GM23338 (cell line): ENCODE results near the gene MOB2. TPM values are rescaled to one million over a fixed set of nuclear protein-coding genes. Genes with fewer than 3 reads are reported as not detected.

Experiments
- ATAC-seq: fragments of 200-7000 bp; cut with Tn5 transposase; 3 replicates; pipeline ENCODE4 v1.9.1; 2020
- DNase-seq: peaks from one replicate; pipeline ENCODE4 v3.0.0-alpha.2; 2015; ENCODE audit warnings: low spot score
- H2AFZ ChIP-seq: fragments of 200-600 bp; sonication (generic); 2 replicates; pipeline ENCODE4 v1.8.0; 2016; ENCODE audit warnings: antibody characterized with exemption, mild to moderate bottlenecking, moderate library complexity
- H3F3A ChIP-seq: fragments of 200-600 bp; sonication (generic); replicated peaks from 2 replicates; pipeline ENCODE4 v1.8.0; 2017; ENCODE audit warnings: antibody characterized with exemption, mixed run types, low read depth
- H3K27ac ChIP-seq: fragments of 200-600 bp; sonication (generic); 2 replicates; pipeline ENCODE4 v1.6.1; 2016; ENCODE audit warnings: low read depth
- H3K27me3 ChIP-seq: fragments of 200-600 bp; sonication (generic); 2 replicates; pipeline ENCODE4 v1.8.0; 2016; ENCODE audit warnings: mild to moderate bottlenecking, mixed run types, moderate library complexity; ENCODE audit not compliant: insufficient read depth
- H3K36me3 ChIP-seq: fragments of 200-600 bp; sonication (generic); 2 replicates; pipeline ENCODE4 v1.8.0; 2016; ENCODE audit warnings: mild to moderate bottlenecking; ENCODE audit not compliant: insufficient read depth
- H3K4me1 ChIP-seq: fragments of 200-600 bp; sonication (generic); 2 replicates; pipeline ENCODE4 v1.8.0; 2016; ENCODE audit warnings: mild to moderate bottlenecking, moderate library complexity; ENCODE audit not compliant: insufficient read depth
- H3K4me2 ChIP-seq: fragments of 200-600 bp; sonication (generic); 2 replicates; pipeline ENCODE4 v1.7.1; 2017; ENCODE audit warnings: mixed run types
- H3K4me3 ChIP-seq: fragments of 200-600 bp; sonication (generic); 2 replicates; pipeline ENCODE4 v1.6.1; 2016; ENCODE audit warnings: mixed run types
- H3K79me2 ChIP-seq: fragments of 200-600 bp; sonication (generic); replicated peaks from 2 replicates; pipeline ENCODE4 v1.8.0; 2017; ENCODE audit warnings: mild to moderate bottlenecking; ENCODE audit not compliant: insufficient read depth
- H3K9me2 ChIP-seq: fragments of 200-600 bp; sonication (generic); 2 replicates; pipeline ENCODE4 v1.8.0; 2017; ENCODE audit not compliant: insufficient read depth
- H4K20me1 ChIP-seq: fragments of 200-600 bp; sonication (generic); replicated peaks from 2 replicates; pipeline ENCODE4 v1.8.0; 2017; ENCODE audit warnings: mild to moderate bottlenecking; ENCODE audit not compliant: insufficient read depth
- H3K27ac Mint-ChIP-seq: 2 replicates; pipeline ENCODE4 v1.8.0; 2020; ENCODE audit warnings: inconsistent platforms, mild to moderate bottlenecking, moderate library complexity, mixed read lengths
- H3K27me3 Mint-ChIP-seq: 3 replicates; pipeline ENCODE4 v1.8.0; 2022; ENCODE audit warnings: low read depth, mild to moderate bottlenecking, moderate library complexity, mixed read lengths, inconsistent platforms; ENCODE audit not compliant: insufficient read depth, poor library complexity
- H3K36me3 Mint-ChIP-seq: 3 replicates; pipeline ENCODE4 v1.8.0; 2021; ENCODE audit warnings: low read depth, mild to moderate bottlenecking, inconsistent platforms, moderate library complexity, mixed read lengths
- H3K4me1 Mint-ChIP-seq: 3 replicates; pipeline ENCODE4 v1.8.0; 2020; ENCODE audit warnings: mild to moderate bottlenecking, inconsistent platforms, mixed read lengths
- H3K4me3 Mint-ChIP-seq: 3 replicates; pipeline ENCODE4 v1.8.0; 2021; ENCODE audit warnings: moderate library complexity, mild to moderate bottlenecking, inconsistent platforms, mixed read lengths
- H3K9me3 Mint-ChIP-seq: 3 replicates; pipeline ENCODE4 v1.8.0; 2020; ENCODE audit warnings: moderate library complexity, mild to moderate bottlenecking, inconsistent platforms, mixed read lengths
- CREB1 ChIP-seq: fragments of 250-450 bp; sonication (Bioruptor Pico); IDR thresholded peaks from 2 replicates; pipeline ENCODE4 v1.5.0; 2020; ENCODE audit warnings: low read depth, mild to moderate bottlenecking, moderate library complexity
- ETS1 ChIP-seq: IDR thresholded peaks from 2 replicates; pipeline ENCODE4 v1.6.1; 2016; ENCODE audit warnings: antibody characterized with exemption
- EZH2phosphoT487 ChIP-seq: fragments of 200-600 bp; sonication (generic); IDR thresholded peaks from one replicate; pipeline ENCODE4 v1.8.1; 2018; ENCODE audit warnings: antibody characterized with exemption; ENCODE audit not compliant: unreplicated experiment
- NANOG ChIP-seq: IDR thresholded peaks from 2 replicates; pipeline ENCODE4 v1.6.1; 2016; ENCODE audit warnings: antibody characterized with exemption, borderline replicate concordance
- STAT1 ChIP-seq: IDR thresholded peaks from one replicate; pipeline ENCODE4 v1.6.1; 2016; ENCODE audit warnings: antibody characterized with exemption; ENCODE audit not compliant: unreplicated experiment
- ZNF114 ChIP-seq: fragments of 250-450 bp; sonication (Bioruptor Pico); IDR thresholded peaks from 2 replicates; pipeline ENCODE4 v1.5.0; 2020; ENCODE audit warnings: mild to moderate bottlenecking, moderate library complexity
- ZNF331 ChIP-seq: fragments of 250-450 bp; sonication (Bioruptor Pico); IDR thresholded peaks from 2 replicates; pipeline ENCODE4 v1.5.0; 2020; ENCODE audit warnings: low read depth, mild to moderate bottlenecking, moderate library complexity
- polyA plus RNA-seq: library from polyadenylated mRNA; unstranded; fragments of >200 nt; fragmentation: Nextera tagmentation; extraction: Ambion mirVana; gene quantifications from 2 replicates; pipeline ENCODE4 v1.2.1, GENCODE V29; 2016
- total RNA-seq: library from RNA; depleted of rRNA; stranded (reverse); fragments of >200 nt; shearing (Covaris generic); gene quantifications from 2 replicates; pipeline ENCODE4 v1.2.3, GENCODE V29; 2014
- TF ChIP-seq, protein P1 (sequence below), 2 experiments: fragments of 200-600 bp in 1 of 2; sonication (generic) in 1 of 2; conservative IDR thresholded peaks; 2 replicates each; pipeline versions ENCODE4 v1.5.1 to v1.6.1; 2016 to 2017; ENCODE audit warnings: antibody characterized with exemption in 2 of 2, low read depth in 2 of 2, mild to moderate bottlenecking in 2 of 2, moderate library complexity in 1 of 2
- TF ChIP-seq, protein P2 (sequence below): IDR thresholded peaks from one replicate; pipeline ENCODE4 v1.6.1; 2018; ENCODE audit warnings: antibody characterized with exemption; ENCODE audit not compliant: unreplicated experiment

Gene MOB2
- total and polyA plus RNA-seq, 2 experiments from 2014 or later = 10.1 to 19.7 TPM

- TF ChIP-seq EZH2phosphoT487 = no peak
- TF ChIP-seq STAT1 = no peak
Observed at GRCh38 chr11:1439341-1439740, 47.2 kb downstream of the MOB2 start (continued).

GRCh38 chr11:1438967-1439330, 47.6 kb downstream of the MOB2 start:
- H3K4me2 ChIP-seq = no peak overlapping the region
- H3K79me2 ChIP-seq = no peaks in the 10 kb centered on the region
- no peak overlapping the region for H3K4me3 ChIP-seq
- Mint-ChIP-seq H3K4me3 (no peak overlapping the region), H3K4me1 (no peaks in the 10 kb centered on the region; the same call in 1 of the 3 replicates), H3K27me3 (peaks cover 5% of the 10 kb centered on the region), H3K27ac (no peak overlapping the region), H3K9me3 (no peaks in the 10 kb centered on the region; the same call in 2 of the 3 replicates), H3K36me3 (no peaks in the 10 kb centered on the region; the same call in 1 of the 3 replicates)
- no peak overlapping the region for H3K27ac ChIP-seq
- H3K9me2 ChIP-seq = no peaks in the 10 kb centered on the region
- ATAC-seq (no peak), DNase-seq (no peak)
- no peaks in the 10 kb centered on the region for H3K36me3 ChIP-seq
- no peak overlapping the region for H2AFZ ChIP-seq
- H3K27me3 ChIP-seq = no peaks in the 10 kb centered on the region
- TF ChIP-seq EZH2phosphoT487 (no peak), ETS1 (no peak), NANOG (no peak), ZNF331 (CRISPR knock-in tag) (no peak), STAT1 (no peak), CREB1 (CRISPR knock-in tag) (no peak), ZNF114 (no peak)
- TF ChIP-seq, protein P1, sequence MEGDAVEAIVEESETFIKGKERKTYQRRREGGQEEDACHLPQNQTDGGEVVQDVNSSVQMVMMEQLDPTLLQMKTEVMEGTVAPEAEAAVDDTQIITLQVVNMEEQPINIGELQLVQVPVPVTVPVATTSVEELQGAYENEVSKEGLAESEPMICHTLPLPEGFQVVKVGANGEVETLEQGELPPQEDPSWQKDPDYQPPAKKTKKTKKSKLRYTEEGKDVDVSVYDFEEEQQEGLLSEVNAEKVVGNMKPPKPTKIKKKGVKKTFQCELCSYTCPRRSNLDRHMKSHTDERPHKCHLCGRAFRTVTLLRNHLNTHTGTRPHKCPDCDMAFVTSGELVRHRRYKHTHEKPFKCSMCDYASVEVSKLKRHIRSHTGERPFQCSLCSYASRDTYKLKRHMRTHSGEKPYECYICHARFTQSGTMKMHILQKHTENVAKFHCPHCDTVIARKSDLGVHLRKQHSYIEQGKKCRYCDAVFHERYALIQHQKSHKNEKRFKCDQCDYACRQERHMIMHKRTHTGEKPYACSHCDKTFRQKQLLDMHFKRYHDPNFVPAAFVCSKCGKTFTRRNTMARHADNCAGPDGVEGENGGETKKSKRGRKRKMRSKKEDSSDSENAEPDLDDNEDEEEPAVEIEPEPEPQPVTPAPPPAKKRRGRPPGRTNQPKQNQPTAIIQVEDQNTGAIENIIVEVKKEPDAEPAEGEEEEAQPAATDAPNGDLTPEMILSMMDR (conservative IDR thresholded peaks at IDR 0.05; ENCODE audit: low read depth in 2 of 2) = no peak
- TF ChIP-seq, protein P2, sequence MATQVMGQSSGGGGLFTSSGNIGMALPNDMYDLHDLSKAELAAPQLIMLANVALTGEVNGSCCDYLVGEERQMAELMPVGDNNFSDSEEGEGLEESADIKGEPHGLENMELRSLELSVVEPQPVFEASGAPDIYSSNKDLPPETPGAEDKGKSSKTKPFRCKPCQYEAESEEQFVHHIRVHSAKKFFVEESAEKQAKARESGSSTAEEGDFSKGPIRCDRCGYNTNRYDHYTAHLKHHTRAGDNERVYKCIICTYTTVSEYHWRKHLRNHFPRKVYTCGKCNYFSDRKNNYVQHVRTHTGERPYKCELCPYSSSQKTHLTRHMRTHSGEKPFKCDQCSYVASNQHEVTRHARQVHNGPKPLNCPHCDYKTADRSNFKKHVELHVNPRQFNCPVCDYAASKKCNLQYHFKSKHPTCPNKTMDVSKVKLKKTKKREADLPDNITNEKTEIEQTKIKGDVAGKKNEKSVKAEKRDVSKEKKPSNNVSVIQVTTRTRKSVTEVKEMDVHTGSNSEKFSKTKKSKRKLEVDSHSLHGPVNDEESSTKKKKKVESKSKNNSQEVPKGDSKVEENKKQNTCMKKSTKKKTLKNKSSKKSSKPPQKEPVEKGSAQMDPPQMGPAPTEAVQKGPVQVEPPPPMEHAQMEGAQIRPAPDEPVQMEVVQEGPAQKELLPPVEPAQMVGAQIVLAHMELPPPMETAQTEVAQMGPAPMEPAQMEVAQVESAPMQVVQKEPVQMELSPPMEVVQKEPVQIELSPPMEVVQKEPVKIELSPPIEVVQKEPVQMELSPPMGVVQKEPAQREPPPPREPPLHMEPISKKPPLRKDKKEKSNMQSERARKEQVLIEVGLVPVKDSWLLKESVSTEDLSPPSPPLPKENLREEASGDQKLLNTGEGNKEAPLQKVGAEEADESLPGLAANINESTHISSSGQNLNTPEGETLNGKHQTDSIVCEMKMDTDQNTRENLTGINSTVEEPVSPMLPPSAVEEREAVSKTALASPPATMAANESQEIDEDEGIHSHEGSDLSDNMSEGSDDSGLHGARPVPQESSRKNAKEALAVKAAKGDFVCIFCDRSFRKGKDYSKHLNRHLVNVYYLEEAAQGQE = no peak
- no peaks in the 10 kb centered on the region; the same call in 1 of the 2 replicates for H4K20me1 ChIP-seq
- no peaks in the 10 kb centered on the region for H3F3A ChIP-seq
- no peaks in the 10 kb centered on the region for H3K4me1 ChIP-seq
